Measurements from ENCODE around the gene TRIP4.
"Not testable (repeated sequence)": the region's sequence is repeated elsewhere in the genome, so short reads cannot be mapped to it uniquely, and the experiment has no call there.

TRIP4 gene

GRCh38 chr15:64361259-64361658 is 26.4 kb upstream of the TRIP4 start:
- H3K4me1 Mint-ChIP-seq, result peaks cover 11% of the 10 kb centered on the region
- no peak for DNase-seq
- H3K4me3 Mint-ChIP-seq, result no peak overlapping the region
- CTCF ChIA-PET, result no interaction called here
- peak overlapping the region; percentile 33 for H3K27ac Mint-ChIP-seq
- H3K27me3 Mint-ChIP-seq, result no peaks in the 10 kb centered on the region
- H3K36me3 Mint-ChIP-seq, result peaks cover 19% of the 10 kb centered on the region
- no peaks in the 10 kb centered on the region for H3K9me3 Mint-ChIP-seq

- CTCF ChIA-PET, result interaction anchor here (0.6 kb wide), 1 partner anchor 14 kb away, joined by 3 read pairs; no protein-coding TSS in a partner anchor
- no peak for DNase-seq
Observed at GRCh38 chr15:64369078-64369607, 18.5 kb upstream of the TRIP4 start.

GRCh38 chr15:64371383-64371782 is 16.3 kb upstream of the TRIP4 start:
- peaks cover 12% of the 10 kb centered on the region for H3K4me1 Mint-ChIP-seq
- CTCF ChIA-PET, H3K9me3 Mint-ChIP-seq, H3K27me3 Mint-ChIP-seq, H3K4me3 Mint-ChIP-seq, H3K27ac Mint-ChIP-seq, DNase-seq: not testable (repeated sequence)
- H3K36me3 Mint-ChIP-seq, result peaks cover 31% of the 10 kb centered on the region

More at GRCh38 chr15:64369078-64369607, 18.5 kb upstream of the TRIP4 start:
- Mint-ChIP-seq H3K4me3 (no peak overlapping the region), H3K36me3 (peaks cover 25% of the 10 kb centered on the region), H3K27ac (no peak overlapping the region), H3K27me3 (no peaks in the 10 kb centered on the region), H3K4me1 (peaks cover 11% of the 10 kb centered on the region), H3K9me3 (no peaks in the 10 kb centered on the region)

- Mint-ChIP-seq H3K27ac (peak overlapping the region; percentile 65), H3K9me3 (no peaks in the 10 kb centered on the region)
Observed at GRCh38 chr15:64373360-64373759, 14.3 kb upstream of the TRIP4 start.

GRCh38 chr15:64379216-64379960 is 8.2 kb upstream of the TRIP4 start:
- no peaks in the 10 kb centered on the region for H3K27me3 Mint-ChIP-seq
- peaks cover 22% of the 10 kb centered on the region for H3K36me3 Mint-ChIP-seq
- H3K27ac Mint-ChIP-seq, result peak overlapping the region; percentile 28
- H3K9me3 Mint-ChIP-seq, result no peaks in the 10 kb centered on the region
- DNase-seq, result no peak
- H3K4me3 Mint-ChIP-seq, result peak overlapping the region; percentile 91
- CTCF ChIA-PET, result interaction anchor here (1.2 to 1.4 kb wide), 2 partner anchors 169 to 322 kb away, joined by 3 to 4 read pairs; no protein-coding TSS in a partner anchor
- H3K4me1 Mint-ChIP-seq, result peaks cover 40% of the 10 kb centered on the region

More at GRCh38 chr15:64373360-64373759, 14.3 kb upstream of the TRIP4 start:
- Mint-ChIP-seq H3K4me1 (peaks cover 19% of the 10 kb centered on the region), H3K27me3 (no peaks in the 10 kb centered on the region), H3K4me3 (no peak overlapping the region), H3K36me3 (peaks cover 32% of the 10 kb centered on the region)
- DNase-seq, result no peak
- CTCF ChIA-PET, result no interaction called here

GRCh38 chr15:64380130-64380870 is 7.3 kb upstream of the TRIP4 start:
- DNase-seq, H3K9me3 Mint-ChIP-seq, H3K27me3 Mint-ChIP-seq: not testable (repeated sequence)
- H3K4me3 Mint-ChIP-seq, result peak overlapping the region; percentile 91
- peaks cover 19% of the 10 kb centered on the region for H3K36me3 Mint-ChIP-seq
- H3K4me1 Mint-ChIP-seq, result peaks cover 40% of the 10 kb centered on the region
- peak overlapping the region; percentile 87 for H3K27ac Mint-ChIP-seq
- CTCF ChIA-PET, result interaction anchor here (1.2 to 1.4 kb wide), 2 partner anchors 170 to 321 kb away, joined by 3 to 4 read pairs; no protein-coding TSS in a partner anchor

GRCh38 chr15:64381000-64381751 is 6.5 kb upstream of the TRIP4 start, which contains the start of gene PCLAF:
TSS of gene PCLAF (minus strand) at chr15:64381441. CDS start at chr15:64381371, 70 bp downstream.
- H3K9me3 Mint-ChIP-seq, result no peaks in the 10 kb centered on the region
- H3K36me3 Mint-ChIP-seq, result peaks cover 12% of the 10 kb centered on the region
- peak within 1 kb of the TSS; percentile 91 for H3K4me3 Mint-ChIP-seq

GRCh38 chr15:64383760-64384159 is 3.9 kb upstream of the TRIP4 start:
- no peaks in the 10 kb centered on the region for H3K9me3 Mint-ChIP-seq
- no peak overlapping the region for H3K27ac Mint-ChIP-seq
- peaks cover 4% of the 10 kb centered on the region for H3K27me3 Mint-ChIP-seq
- H3K4me3 Mint-ChIP-seq, result no peak overlapping the region
- H3K4me1 Mint-ChIP-seq, result peaks cover 46% of the 10 kb centered on the region
- CTCF ChIA-PET, result no interaction called here
- DNase-seq, result no peak
- H3K36me3 Mint-ChIP-seq, result peaks cover 14% of the 10 kb centered on the region

More at GRCh38 chr15:64381000-64381751, 6.5 kb upstream of the TRIP4 start, which contains the start of gene PCLAF:
- H3K27me3 Mint-ChIP-seq, result no peaks in the 10 kb centered on the region
- peaks cover 40% of the 10 kb centered on the region for H3K4me1 Mint-ChIP-seq
- H3K27ac Mint-ChIP-seq, result peak within 1 kb of the TSS; percentile 87
- DNase-seq, result peak; percentile 98
- CTCF ChIA-PET, result interaction anchor here (1.2 kb wide), 1 partner anchor 320 kb away, joined by 3 read pairs; no protein-coding TSS in a partner anchor

GRCh38 chr15:64386291-64386690 is 1.3 kb upstream of the TRIP4 start:
- peaks cover 10% of the 10 kb centered on the region for H3K36me3 Mint-ChIP-seq
- peaks cover 31% of the 10 kb centered on the region for H3K4me1 Mint-ChIP-seq
- H3K9me3 Mint-ChIP-seq, result no peaks in the 10 kb centered on the region
- H3K27ac Mint-ChIP-seq, result no peak overlapping the region
- no peak overlapping the region for H3K4me3 Mint-ChIP-seq
- peaks cover 4% of the 10 kb centered on the region for H3K27me3 Mint-ChIP-seq
- no peak for DNase-seq
- CTCF ChIA-PET, result interaction anchor here (0.8 to 2.6 kb wide), 3 partner anchors 116 to 342 kb away, joined by 3 to 9 read pairs (median 3); no protein-coding TSS in a partner anchor

GRCh38 chr15:64389036-64389435 is 1.4 kb downstream of the TRIP4 start:
- peak overlapping the region; percentile 93 for H3K4me3 Mint-ChIP-seq
- DNase-seq, result no peak
- no peak overlapping the region for H3K27ac Mint-ChIP-seq
- peaks cover 24% of the 10 kb centered on the region for H3K4me1 Mint-ChIP-seq
- H3K27me3 Mint-ChIP-seq, result peaks cover 4% of the 10 kb centered on the region
- CTCF ChIA-PET, result interaction anchor here (2.6 kb wide), 1 partner anchor 339 kb away, joined by 9 read pairs; no protein-coding TSS in a partner anchor
- H3K9me3 Mint-ChIP-seq, result no peaks in the 10 kb centered on the region
- H3K36me3 Mint-ChIP-seq, result peaks cover 13% of the 10 kb centered on the region

GRCh38 chr15:64392471-64392870 is 4.8 kb downstream of the TRIP4 start:
- not testable (repeated sequence) for H3K9me3 Mint-ChIP-seq, H3K4me3 Mint-ChIP-seq, H3K27me3 Mint-ChIP-seq, DNase-seq, H3K27ac Mint-ChIP-seq
- H3K4me1 Mint-ChIP-seq, result peaks cover 24% of the 10 kb centered on the region
- CTCF ChIA-PET, result interaction anchor here (2.1 kb wide), 1 partner anchor 335 kb away, joined by 8 read pairs; no protein-coding TSS in a partner anchor
- peaks cover 32% of the 10 kb centered on the region for H3K36me3 Mint-ChIP-seq

- CTCF ChIA-PET, result interaction anchor here (1.1 kb wide), 1 partner anchor 255 kb away, joined by 4 read pairs; no protein-coding TSS in a partner anchor
- H3K4me1 Mint-ChIP-seq, result peaks cover 9% of the 10 kb centered on the region
- H3K36me3 Mint-ChIP-seq, result peaks cover 46% of the 10 kb centered on the region
- no peak overlapping the region for H3K4me3 Mint-ChIP-seq
- no peaks in the 10 kb centered on the region for H3K27me3 Mint-ChIP-seq
- DNase-seq, result no peak
- no peak overlapping the region for H3K27ac Mint-ChIP-seq
- H3K9me3 Mint-ChIP-seq, result no peaks in the 10 kb centered on the region
Observed at GRCh38 chr15:64396789-64397188, 9.2 kb downstream of the TRIP4 start.

- CTCF ChIA-PET, result interaction anchor here (0.9 kb wide), 1 partner anchor 29 kb away, joined by 4 read pairs; no protein-coding TSS in a partner anchor
- Mint-ChIP-seq H3K9me3 (no peaks in the 10 kb centered on the region), H3K36me3 (peaks cover 48% of the 10 kb centered on the region), H3K27me3 (no peaks in the 10 kb centered on the region), H3K4me1 (peaks cover 7% of the 10 kb centered on the region), H3K4me3 (no peak overlapping the region), H3K27ac (peak overlapping the region; percentile 37)
- no peak for DNase-seq
Observed at GRCh38 chr15:64398575-64398974, 10.9 kb downstream of the TRIP4 start.
